ENCODE measurements around the gene PLEKHA6.

DNA sequence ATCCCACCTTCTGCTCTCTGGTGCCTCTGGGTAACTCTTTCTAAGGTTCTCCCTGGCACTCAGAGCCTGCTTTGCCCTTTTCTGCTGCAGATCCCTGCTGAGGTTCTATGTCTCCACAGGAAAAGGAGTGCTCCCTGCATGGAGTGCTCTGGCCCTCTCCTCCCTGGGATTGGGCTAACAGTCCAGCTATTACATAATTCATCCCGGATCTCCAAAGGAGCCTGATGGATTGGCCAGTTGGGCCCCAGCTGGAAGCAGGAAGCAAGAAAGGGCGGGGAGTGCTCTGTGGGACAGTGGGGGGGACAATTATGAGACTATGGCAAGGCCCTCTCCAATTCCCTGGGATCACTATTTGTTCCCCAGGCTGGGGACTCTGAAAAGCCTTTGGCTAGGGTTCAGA lies 94.1 kb downstream of the PLEKHA6 start:
- TF ChIP-seq POLR2A (IDR thresholded peaks at IDR 0.05; ENCODE audit: low read length) (no peak), GATA1 (IDR thresholded peaks at IDR 0.05; ENCODE audit: low read depth, low read length) (no peak)

All from erythroblast (primary cell).